H9 (cell line): ENCODE measurements around the gene PKNOX2. TPM values are rescaled to one million over a fixed set of nuclear protein-coding genes. Genes with fewer than 3 reads are reported as not detected.
A peak's percentile ranks its signal among the peaks of the same experiment; 100 is the strongest.

Experiments
- DNase-seq: peaks from one replicate; pipeline ENCODE4 v3.0.0-alpha.2; 2017
- H2AFZ ChIP-seq: one replicate; pipeline ENCODE4 v1.6.1; 2013; ENCODE audit warnings: mild to moderate bottlenecking, low read length, control low read depth, moderate library complexity
- H2AK5ac ChIP-seq: 2 replicates; pipeline ENCODE4 v1.6.1; 2013; ENCODE audit warnings: low read length, control low read depth, mixed read lengths; ENCODE audit not compliant: insufficient read length
- H2BK120ac ChIP-seq: one replicate; pipeline ENCODE4 v1.6.1; 2013; ENCODE audit warnings: low read depth, mild to moderate bottlenecking, low read length, control low read depth, inconsistent platforms; ENCODE audit not compliant: poor library complexity, severe bottlenecking
- H2BK12ac ChIP-seq: 2 replicates; pipeline ENCODE4 v1.6.1; 2013; ENCODE audit warnings: low read length, control low read depth, mixed read lengths, low read depth; ENCODE audit not compliant: insufficient read length
- H2BK15ac ChIP-seq: 2 replicates; pipeline ENCODE4 v1.6.1; 2013; ENCODE audit warnings: low read depth, low read length, control low read depth
- H2BK20ac ChIP-seq: one replicate; pipeline ENCODE4 v1.6.1; 2013; ENCODE audit warnings: low read depth, mild to moderate bottlenecking, low read length, control low read depth, inconsistent platforms; ENCODE audit not compliant: poor library complexity, severe bottlenecking
- H2BK5ac ChIP-seq: 2 replicates; pipeline ENCODE4 v1.6.1; 2013; ENCODE audit warnings: low read length, control low read depth, mixed read lengths; ENCODE audit not compliant: insufficient read length
- H3K14ac ChIP-seq: 2 replicates; pipeline ENCODE4 v1.6.1; 2013; ENCODE audit warnings: low read length, control low read depth; ENCODE audit not compliant: insufficient read depth
- H3K18ac ChIP-seq: 2 replicates; pipeline ENCODE4 v1.6.1; 2013; ENCODE audit warnings: low read depth, mild to moderate bottlenecking, mixed read lengths, low read length, control low read depth; ENCODE audit not compliant: insufficient read length
- H3K23ac ChIP-seq: 2 replicates; pipeline ENCODE4 v1.6.1; 2013; ENCODE audit warnings: low read length, control low read depth, mixed read lengths, low read depth; ENCODE audit not compliant: insufficient read length
- H3K23me2 ChIP-seq: 2 replicates; pipeline ENCODE4 v1.6.1; 2013; ENCODE audit warnings: low read depth, mild to moderate bottlenecking, mixed read lengths, low read length, control low read depth; ENCODE audit not compliant: insufficient read length, poor library complexity, severe bottlenecking
- H3K27ac ChIP-seq: 2 replicates; pipeline ENCODE4 v1.5.1; 2013; ENCODE audit warnings: low read length, control low read depth, mixed read lengths, low read depth; ENCODE audit not compliant: insufficient read length
- H3K27me3 ChIP-seq: 2 replicates; pipeline ENCODE4 v1.6.1; 2013; ENCODE audit warnings: low read length, control low read depth, inconsistent platforms; ENCODE audit not compliant: insufficient read depth
- H3K4ac ChIP-seq: 2 replicates; pipeline ENCODE4 v1.6.1; 2013; ENCODE audit warnings: low read depth, mild to moderate bottlenecking, control low read depth, inconsistent platforms, low read length, moderate library complexity
- H3K4me1 ChIP-seq: 2 replicates; pipeline ENCODE4 v1.6.1; 2013; ENCODE audit warnings: low read length, control low read depth, inconsistent platforms; ENCODE audit not compliant: insufficient read depth
- H3K4me2 ChIP-seq: 2 replicates; pipeline ENCODE4 v1.6.1; 2013; ENCODE audit warnings: low read length, control low read depth, mixed read lengths; ENCODE audit not compliant: insufficient read length, insufficient read depth
- H3K56ac ChIP-seq: 2 replicates; pipeline ENCODE4 v1.6.1; 2013; ENCODE audit warnings: low read depth, mild to moderate bottlenecking, mixed read lengths, low read length, control low read depth; ENCODE audit not compliant: insufficient read length
- H3K79me1 ChIP-seq: 2 replicates; pipeline ENCODE4 v1.6.1; 2013; ENCODE audit warnings: low read depth, mild to moderate bottlenecking, moderate library complexity, low read length, control low read depth, inconsistent platforms; ENCODE audit not compliant: insufficient read depth, poor library complexity, severe bottlenecking
- H3K79me2 ChIP-seq: 2 replicates; pipeline ENCODE4 v1.6.1; 2013; ENCODE audit warnings: low read length, control low read depth, inconsistent platforms; ENCODE audit not compliant: insufficient read depth
- H3K9ac ChIP-seq: 2 replicates; pipeline ENCODE4 v1.6.1; 2013; ENCODE audit warnings: low read length, control low read depth, mixed read lengths; ENCODE audit not compliant: insufficient read length; ENCODE audit errors: extremely low read depth
- H3K9me3 ChIP-seq: one replicate; pipeline ENCODE4 v1.6.1; 2013; ENCODE audit warnings: low read depth, low read length, inconsistent platforms; ENCODE audit not compliant: control insufficient read depth
- H3T11ph ChIP-seq: one replicate; pipeline ENCODE4 v1.6.1; 2013; ENCODE audit warnings: mild to moderate bottlenecking, low read length, control low read depth, inconsistent platforms
- H4K20me1 ChIP-seq: one replicate; pipeline ENCODE4 v1.6.1; 2013; ENCODE audit not compliant: control insufficient read depth, insufficient read length, insufficient read depth
- H4K5ac ChIP-seq: 2 replicates; pipeline ENCODE4 v1.6.1; 2013; ENCODE audit warnings: low read depth, mild to moderate bottlenecking, mixed read lengths, low read length, control low read depth; ENCODE audit not compliant: insufficient read length
- H4K8ac ChIP-seq: replicated peaks from 2 replicates; pipeline ENCODE4 v1.6.1; 2013; ENCODE audit warnings: low read length, control low read depth, mixed read lengths, low read depth; ENCODE audit not compliant: insufficient read length
- H4K91ac ChIP-seq: 2 replicates; pipeline ENCODE4 v1.6.1; 2013; ENCODE audit warnings: low read depth, mild to moderate bottlenecking, moderate library complexity, mixed read lengths, low read length, control low read depth; ENCODE audit not compliant: insufficient read length
- H3K27ac Mint-ChIP-seq, 3 experiments: 2 replicates in 2 of 3; 3 replicates in 1 of 3; pipeline ENCODE4 v1.8.0; 2020 to 2021; ENCODE audit warnings: mixed read lengths in 3 of 3, mild to moderate bottlenecking in 1 of 3, moderate library complexity in 1 of 3
- H3K27me3 Mint-ChIP-seq: 2 replicates; pipeline ENCODE4 v1.8.0; 2021; ENCODE audit warnings: low read depth, mild to moderate bottlenecking, moderate library complexity, mixed read lengths
- H3K36me3 Mint-ChIP-seq, 3 experiments: 2 replicates in 2 of 3; 3 replicates in 1 of 3; pipeline ENCODE4 v1.8.0; 2020 to 2021; ENCODE audit warnings: low read depth in 3 of 3, mixed read lengths in 3 of 3; ENCODE audit not compliant: insufficient read depth in 1 of 3
- H3K4me1 Mint-ChIP-seq, 2 experiments: 2 replicates each; pipeline ENCODE4 v1.8.0; 2020; ENCODE audit warnings: mixed read lengths in 2 of 2
- H3K4me3 Mint-ChIP-seq, 2 experiments: 2 replicates in 1 of 2; 3 replicates in 1 of 2; pipeline ENCODE4 v1.8.0; 2020 to 2021; ENCODE audit warnings: mild to moderate bottlenecking in 2 of 2, mixed read lengths in 2 of 2, moderate library complexity in 1 of 2
- H3K9me3 Mint-ChIP-seq, 2 experiments: 2 replicates in 1 of 2; 3 replicates in 1 of 2; pipeline ENCODE4 v1.8.0; 2020; ENCODE audit warnings: mild to moderate bottlenecking in 2 of 2, mixed read lengths in 2 of 2, moderate library complexity in 1 of 2
- WGBS: extraction: QIAGEN DNeasy Blood & Tissue Kit; methylation state at CpG from one replicate; pipeline ENCODE4 v1.1.7; 2013; ENCODE audit warnings: missing lambda C conversion rate, low lambda C conversion rate, mixed read lengths; ENCODE audit not compliant: insufficient read length; ENCODE audit errors: extremely low coverage; 5-methylcytosine and 5-hydroxymethylcytosine counted together
- total RNA-seq: library from RNA; stranded (reverse); gene quantifications from 2 replicates; pipeline ENCODE4 v1.2.1, GENCODE V29; 2021
- TF ChIP-seq, protein P1 (sequence below): fragments of 200-600 bp; sonication (generic); conservative IDR thresholded peaks from 3 replicates; pipeline ENCODE4 v1.8.0; 2021; ENCODE audit warnings: antibody characterized with exemption, mild to moderate bottlenecking

The PKNOX2 gene
- total RNA-seq, 1 experiment from 2014 or later, result 1.3 TPM

DNA sequence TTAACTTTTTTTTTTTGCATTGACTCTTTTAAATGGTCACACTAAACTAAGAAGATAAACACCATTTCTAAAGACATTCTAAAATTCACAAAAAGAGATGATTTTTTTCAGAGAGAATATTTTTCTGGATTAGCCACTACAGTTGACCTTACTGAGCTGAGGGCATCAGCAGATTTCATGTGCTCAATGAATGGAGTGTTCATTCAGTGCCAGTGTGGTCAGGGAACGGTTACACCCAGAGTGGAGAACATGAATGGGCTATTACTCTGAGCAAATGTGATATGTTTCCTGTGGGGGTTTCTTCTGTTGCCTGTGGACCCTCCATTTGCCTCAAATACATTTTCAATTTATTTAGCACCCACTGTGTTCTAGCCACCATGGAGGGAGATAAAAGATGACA is 19.1 kb downstream of the PKNOX2 start:
- Histone ChIP-seq H4K8ac (no peak overlapping the region), H3K4me2 (no peak overlapping the region), H3K4ac (no peak overlapping the region), H2AFZ (no peak overlapping the region), H4K5ac (no peak overlapping the region), H4K91ac (no peak overlapping the region), H3K79me2 (no peaks in the 10 kb centered on the region), H3K9me3 (no peaks in the 10 kb centered on the region), H2BK120ac (no peak overlapping the region), H3K23me2 (no peaks in the 10 kb centered on the region), H3K18ac (no peak overlapping the region), H4K20me1 (no peaks in the 10 kb centered on the region), H3K27me3 (no peaks in the 10 kb centered on the region), H3K14ac (no peak overlapping the region), H2BK5ac (no peak overlapping the region), H2AK5ac (no peak overlapping the region), H3K56ac (no peak overlapping the region), H3K79me1 (no peaks in the 10 kb centered on the region), H2BK15ac (no peak overlapping the region), H2BK20ac (no peak overlapping the region), H3K4me1 (peaks cover 2% of the 10 kb centered on the region; the same call in 1 of the 2 replicates), H3K9ac (no peak overlapping the region), H3K23ac (no peak overlapping the region), H3K27ac (no peak overlapping the region), H3T11ph (no peak overlapping the region), H2BK12ac (no peak overlapping the region)
- H3K9me3 Mint-ChIP-seq, result peaks cover 5 to 8% of the 10 kb centered on the region in 2 experiments; a peak in 4 of 5 replicates
- peaks cover 3 to 6% (median 3%) of the 10 kb centered on the region in 3 experiments; a peak in 4 of 7 replicates for H3K36me3 Mint-ChIP-seq
- H3K27me3 Mint-ChIP-seq, result peaks cover 28% of the 10 kb centered on the region
- TF ChIP-seq, protein P1, sequence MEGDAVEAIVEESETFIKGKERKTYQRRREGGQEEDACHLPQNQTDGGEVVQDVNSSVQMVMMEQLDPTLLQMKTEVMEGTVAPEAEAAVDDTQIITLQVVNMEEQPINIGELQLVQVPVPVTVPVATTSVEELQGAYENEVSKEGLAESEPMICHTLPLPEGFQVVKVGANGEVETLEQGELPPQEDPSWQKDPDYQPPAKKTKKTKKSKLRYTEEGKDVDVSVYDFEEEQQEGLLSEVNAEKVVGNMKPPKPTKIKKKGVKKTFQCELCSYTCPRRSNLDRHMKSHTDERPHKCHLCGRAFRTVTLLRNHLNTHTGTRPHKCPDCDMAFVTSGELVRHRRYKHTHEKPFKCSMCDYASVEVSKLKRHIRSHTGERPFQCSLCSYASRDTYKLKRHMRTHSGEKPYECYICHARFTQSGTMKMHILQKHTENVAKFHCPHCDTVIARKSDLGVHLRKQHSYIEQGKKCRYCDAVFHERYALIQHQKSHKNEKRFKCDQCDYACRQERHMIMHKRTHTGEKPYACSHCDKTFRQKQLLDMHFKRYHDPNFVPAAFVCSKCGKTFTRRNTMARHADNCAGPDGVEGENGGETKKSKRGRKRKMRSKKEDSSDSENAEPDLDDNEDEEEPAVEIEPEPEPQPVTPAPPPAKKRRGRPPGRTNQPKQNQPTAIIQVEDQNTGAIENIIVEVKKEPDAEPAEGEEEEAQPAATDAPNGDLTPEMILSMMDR, result no peak
- H3K4me3 Mint-ChIP-seq, result no peak overlapping the region
- DNase-seq, result no peak
- WGBS, result no CpG with 5 or more reads among the region's 1 CpG
- H3K4me1 Mint-ChIP-seq, result peaks cover 25 to 36% of the 10 kb centered on the region in 2 experiments
- H3K27ac Mint-ChIP-seq, result peak overlapping the region in 1 of 3 experiments; percentile 53; a peak in 2 of 7 replicates
